GM18873 (cell line): ENCODE results near the gene DGLUCY.
"Not testable (repeated sequence)": the region's sequence is repeated elsewhere in the genome, so short reads cannot be mapped to it uniquely, and the experiment has no call there.

Experiments
- ATAC-seq: cut with Tn5 transposase; IDR thresholded peaks from one replicate; pipeline ENCODE4 v1.9.1; 2021; ENCODE audit warnings: mild to moderate bottlenecking, moderate library complexity, moderate number of reproducible peaks; ENCODE audit not compliant: unreplicated experiment, low FRiP score

Gene DGLUCY

DNA sequence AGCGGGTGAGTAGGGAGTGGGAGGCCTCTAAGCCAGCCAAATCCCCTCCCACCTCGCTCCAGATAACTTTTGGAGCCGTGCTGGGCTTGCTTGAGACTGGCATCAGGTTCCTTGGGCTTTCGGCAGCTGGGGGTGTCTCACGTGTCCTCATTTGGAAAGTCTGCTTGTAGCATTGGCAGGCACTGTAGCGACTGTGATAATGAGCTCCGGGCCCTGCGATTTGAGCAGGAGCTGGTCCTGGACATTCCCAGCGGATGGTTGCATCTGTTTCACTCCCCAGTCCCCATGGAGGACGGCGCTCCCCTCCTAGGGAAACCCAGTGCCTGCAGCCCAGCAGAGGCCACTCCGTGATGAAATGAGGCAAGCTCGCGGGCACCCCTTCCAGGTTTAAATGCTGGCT lies 49.4 kb downstream of the DGLUCY start:
- no peak for ATAC-seq

DNA sequence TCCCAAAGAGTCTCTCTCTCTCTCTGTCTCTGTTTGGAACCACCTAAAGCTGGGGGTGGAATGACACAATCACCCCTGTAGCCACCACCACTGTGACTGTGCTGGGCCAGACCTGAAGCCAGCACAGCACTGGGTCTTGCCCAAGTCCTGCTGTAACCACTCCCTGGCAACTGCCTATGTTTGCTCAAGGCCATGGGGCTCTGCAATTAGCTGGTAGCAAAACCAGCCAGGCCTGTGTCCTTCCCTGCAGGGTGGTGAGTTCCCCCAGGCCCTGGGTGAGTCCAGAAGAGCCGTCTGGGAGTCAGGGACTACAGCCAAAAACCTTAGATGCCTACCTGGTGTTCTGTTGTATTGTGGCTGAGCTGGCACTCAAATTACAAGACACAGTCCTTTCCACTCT lies 50.8 kb downstream of the DGLUCY start:
- no peak for ATAC-seq

DNA sequence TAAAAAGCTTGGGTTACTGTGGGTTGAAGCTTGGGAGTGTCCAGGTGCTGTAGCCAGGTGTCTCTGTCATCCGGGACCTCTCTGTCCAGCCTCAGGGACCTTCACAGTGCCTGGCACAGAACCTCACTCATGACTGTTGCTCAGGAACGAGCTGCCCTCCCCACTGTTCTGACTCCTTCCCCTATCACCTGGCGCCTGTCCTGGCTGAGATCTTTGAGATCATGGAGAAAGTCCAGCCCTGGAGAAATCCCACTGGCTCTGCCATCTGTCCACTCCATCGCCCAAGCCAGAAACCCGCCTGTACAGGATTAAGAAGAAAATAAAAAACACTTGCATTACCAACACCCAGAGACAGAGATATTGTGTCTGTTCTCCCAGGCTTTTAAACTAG lies 53.5 kb downstream of the DGLUCY start:
- ATAC-seq = no peak

DNA sequence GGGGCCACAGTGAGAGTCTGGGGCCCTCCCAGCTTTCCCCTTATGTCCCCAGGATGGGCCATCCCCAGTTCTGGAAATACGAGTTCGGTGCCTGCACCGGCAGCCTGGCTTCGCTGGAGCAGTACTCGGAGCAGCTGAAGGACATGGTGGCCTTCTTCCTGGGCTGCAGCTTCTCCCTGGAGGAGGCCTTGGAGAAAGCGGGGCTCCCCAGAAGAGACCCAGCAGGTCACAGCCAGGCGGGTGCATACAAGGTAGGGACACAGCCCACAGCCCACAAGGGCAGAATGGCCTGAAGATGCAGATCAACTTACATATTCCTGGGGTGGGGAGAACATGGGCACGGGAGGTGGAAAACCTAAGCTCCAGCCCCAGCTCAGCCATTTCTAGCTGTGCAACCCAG lies 56.1 kb downstream of the DGLUCY start:
- no peak for ATAC-seq

DNA sequence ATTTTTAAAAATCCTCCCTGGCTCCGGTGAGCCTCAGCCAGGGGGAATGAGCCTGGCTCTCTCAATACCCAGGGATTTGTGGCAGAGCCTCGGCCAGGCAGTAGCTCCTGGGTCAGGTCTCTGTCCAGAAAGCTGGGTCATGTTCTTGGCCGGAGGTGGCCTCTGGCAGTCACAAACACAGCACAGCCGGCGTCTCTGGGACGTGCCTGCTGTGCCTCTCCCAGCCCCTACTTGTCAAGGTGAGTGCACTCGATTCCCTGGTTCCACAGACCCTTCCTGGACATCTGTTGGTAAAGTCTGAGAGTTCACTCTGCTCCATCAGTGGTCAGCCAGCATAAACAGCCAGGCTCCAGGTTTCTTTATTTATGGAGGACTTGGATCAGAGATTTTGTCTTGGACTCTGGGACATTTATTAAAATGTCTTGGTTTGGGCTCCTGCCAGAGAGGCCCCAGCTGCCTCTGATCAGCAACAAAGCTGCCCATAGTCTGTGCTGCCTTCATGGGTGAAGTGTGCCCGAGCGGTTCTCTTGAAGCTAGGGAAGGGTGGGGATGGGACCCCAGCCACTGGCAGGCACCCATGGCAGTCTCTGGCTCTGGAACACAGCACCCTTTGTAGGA lies 56.7 kb downstream of the DGLUCY start:
- ATAC-seq = no peak

DNA sequence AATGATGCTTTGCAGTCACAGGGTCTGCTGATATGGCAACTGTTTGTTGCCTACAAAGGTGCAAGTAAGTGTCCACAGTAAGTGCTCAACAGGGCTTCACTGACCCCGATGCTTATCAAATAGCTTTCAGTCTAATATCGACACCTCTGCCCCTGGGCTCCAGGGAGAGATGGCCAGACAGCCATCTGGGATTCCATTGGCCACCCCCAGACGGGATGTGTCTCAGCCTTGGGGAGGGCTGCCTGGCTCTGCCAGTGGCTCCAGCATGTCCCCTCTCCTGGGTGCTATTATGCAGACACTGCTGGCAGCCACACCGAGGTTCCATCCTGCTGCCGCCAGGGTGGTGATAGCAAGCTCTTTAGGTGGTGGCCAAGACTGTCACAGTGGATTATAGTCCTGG lies 57.4 kb downstream of the DGLUCY start:
- ATAC-seq = no peak

DNA sequence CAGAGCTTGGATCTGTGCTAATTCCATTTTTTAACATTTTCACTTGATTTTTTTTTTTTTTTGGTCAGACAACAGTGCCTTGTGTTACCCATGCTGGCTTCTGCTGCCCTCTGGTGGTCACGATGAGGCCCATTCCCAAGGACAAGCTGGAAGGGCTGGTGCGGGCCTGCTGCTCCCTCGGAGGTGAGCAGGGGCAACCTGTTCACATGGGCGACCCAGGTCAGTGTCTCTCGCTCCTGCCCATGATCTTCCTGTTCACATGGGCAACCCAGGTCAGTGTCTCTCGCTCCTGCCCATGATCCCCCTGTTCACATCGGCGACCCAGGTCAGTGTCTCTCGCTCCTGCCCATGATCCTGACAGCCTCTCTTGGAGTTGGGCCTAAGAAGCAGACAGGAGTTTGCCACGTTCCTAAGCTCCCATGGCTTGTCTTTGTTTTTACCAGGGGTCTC lies 59.4 kb downstream of the DGLUCY start:
- ATAC-seq = no peak

DNA sequence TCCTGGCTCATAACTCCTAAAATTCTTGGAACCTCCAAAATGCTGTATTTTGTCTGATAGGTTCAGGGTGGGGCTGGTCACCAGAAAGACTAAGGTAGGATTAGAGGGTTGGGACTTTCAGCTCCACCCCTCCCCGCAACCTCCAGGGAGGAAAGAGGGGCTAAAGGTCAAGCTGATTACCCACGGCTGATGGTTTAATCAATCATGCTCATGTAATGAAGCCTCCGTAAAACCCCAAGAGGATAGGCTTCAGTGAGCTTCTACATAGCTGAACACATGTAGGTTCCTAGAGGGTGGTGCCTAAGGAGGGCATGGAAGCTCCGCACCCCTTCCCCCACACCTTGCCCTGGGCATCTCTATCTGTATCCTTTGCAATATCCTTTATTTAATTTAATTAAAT lies 60.0 kb downstream of the DGLUCY start:
- ATAC-seq = no peak

DNA sequence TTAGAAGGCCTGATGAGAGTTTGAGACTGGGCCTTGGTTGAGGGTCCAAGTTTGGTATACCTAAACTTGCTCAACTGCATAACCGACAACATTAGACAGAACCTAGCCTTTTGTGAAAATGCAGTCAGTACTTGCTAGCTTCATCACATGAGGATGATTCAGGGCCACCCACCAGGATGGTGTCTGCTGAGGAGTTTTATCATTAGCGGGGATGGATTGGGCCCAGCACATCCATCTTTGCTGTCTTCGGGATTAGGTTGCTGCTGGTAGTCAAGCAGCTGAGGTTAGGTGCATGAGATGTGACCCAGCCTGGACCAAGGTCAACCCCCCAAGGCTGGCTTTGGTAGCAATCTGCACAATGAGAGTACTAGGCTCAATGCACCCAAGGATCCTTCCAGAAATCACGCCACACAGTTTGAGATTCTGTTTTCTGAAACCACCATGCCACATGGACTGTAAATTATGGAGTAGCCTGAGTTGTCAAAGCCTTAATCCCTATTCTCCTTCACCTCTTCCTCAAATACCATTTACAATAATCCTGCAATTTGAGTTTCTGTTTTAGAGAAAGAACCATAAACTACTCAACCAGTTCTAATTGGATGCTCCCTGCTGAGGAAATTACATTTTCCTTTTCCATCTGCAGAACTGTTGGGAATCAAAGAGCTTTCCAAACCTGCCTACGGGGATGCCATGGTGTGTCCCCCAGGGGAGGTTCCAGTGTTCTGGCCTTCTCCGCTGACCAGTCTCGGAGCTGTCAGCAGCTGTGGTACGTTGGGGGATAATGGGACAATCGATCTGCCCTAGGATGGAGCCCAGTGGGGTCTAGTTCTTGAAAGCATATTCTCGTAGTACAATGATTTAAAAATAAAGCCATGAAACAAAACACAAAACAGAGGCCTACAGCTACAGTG lies 61.7 kb downstream of the DGLUCY start:
- no peak for ATAC-seq

DNA sequence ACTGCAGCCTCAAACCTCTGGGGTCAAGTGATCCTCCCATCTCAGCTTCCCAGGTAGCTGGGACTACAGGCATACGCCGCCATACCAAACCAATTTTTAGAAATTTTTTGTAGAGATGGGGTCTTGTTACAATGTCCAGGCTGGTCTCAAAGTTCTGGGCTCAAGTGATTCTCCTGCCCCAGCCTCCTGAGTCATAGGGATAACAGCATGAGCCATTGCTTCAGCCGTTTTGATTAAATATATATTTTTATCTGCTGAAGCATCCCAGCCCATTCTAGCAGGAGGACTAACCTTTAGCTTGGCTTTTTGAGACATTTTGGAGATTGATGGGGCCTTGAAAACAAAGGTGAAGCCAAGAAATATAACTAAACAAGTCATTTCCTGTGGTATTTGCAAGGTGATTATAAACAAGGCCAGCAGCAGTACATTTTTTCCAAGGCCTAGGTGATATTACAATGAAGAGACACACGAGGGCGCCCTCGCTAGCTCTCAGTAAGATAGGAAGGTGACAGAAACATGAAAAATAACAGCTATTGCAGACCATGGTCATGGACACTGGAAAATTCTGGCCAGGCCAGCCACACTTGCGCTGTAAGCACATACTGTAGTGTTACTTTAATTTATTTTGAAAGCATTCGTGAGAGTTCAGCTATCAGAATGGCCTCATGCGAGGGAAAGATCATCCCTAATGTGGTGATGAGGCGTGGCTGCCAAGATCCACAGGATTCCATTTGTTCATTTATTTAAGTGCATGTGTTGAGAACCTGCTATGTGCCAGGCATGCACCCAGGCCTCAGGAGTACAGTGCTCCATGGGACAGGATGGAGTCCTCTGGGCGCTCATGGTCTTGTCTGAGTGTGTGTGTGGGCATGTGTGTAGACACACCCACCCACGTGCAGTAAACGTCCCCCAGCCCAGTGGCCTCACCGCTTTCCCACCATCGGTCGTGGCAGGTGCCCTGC lies 63.5 kb downstream of the DGLUCY start:
- ATAC-seq = no peak

DNA sequence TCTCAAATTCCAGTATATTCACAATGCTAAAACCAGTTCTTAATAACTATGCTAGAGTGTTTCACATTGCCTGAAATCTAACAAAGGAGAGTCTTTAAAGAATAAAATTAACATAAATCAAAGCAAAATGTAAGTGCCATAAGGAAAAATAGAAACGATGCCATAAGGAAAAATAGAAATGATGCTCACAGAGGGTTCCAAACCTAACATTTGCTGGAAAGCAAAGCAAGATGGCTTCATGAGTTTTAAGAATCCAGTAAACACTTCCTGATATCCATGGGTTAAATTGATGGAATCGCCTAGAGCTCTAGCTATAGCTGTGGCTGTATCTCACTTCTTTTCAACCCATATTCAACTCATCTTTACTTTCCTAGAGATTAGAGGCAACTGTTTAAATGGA lies 66.7 kb downstream of the DGLUCY start:
- ATAC-seq = no peak

DNA sequence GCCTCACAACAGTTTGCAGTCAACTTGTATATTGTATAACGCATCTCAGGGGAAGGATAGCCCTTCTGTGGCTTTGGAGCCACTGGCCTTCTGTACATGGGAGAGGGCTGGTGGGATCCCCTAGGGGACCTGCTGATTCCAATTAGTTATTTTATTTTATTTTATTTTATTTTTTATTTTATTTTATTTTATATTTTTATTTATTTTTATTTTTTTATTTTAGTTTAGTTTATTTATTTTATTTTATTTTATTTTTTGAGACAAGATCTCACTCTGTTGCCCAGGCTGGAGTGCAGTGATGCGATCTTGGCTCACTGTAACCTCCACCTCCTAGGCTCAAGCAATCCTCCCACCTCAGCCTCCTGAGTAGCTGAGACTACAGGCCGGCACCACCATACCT lies 68.9 kb downstream of the DGLUCY start:
- not testable (repeated sequence) for ATAC-seq

DNA sequence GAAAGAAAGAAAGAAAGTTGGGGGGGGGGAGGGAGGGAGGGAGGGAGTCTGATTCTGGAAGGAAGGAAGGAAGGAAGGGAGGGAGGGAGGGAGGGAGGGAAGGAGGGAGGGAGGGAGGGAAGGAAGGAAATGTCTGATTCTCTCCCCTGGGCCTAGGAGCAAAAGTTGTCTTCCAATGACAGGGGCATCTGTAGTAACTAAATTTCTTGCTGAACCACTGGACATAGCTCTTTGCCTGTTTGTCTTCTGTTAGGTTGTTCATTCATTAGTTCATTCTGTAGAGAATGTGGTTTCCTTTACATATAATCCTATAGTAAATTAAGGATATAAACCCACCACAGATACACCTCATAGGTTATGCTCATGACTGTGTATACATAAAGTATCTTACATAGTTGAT lies 70.7 kb downstream of the DGLUCY start:
- ATAC-seq = no peak

DNA sequence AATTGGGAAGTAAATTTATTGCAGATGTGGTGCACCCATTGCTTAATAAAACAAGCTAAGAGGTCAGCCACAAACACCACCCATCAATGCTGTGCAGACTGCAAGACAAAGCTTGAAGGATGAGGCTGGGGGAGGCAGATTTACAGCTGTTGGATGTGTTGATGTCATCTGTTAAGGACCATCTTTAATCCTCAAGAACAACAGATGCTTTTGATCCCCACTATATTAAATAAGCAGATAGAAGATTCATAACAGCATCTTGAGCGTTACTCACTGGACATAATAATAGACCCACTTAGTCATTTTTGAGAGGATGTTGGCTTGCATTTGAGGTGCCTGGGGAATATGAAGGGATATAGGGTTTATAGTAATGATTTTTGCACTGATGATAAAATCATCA lies 71.8 kb downstream of the DGLUCY start:
- ATAC-seq = no peak

DNA sequence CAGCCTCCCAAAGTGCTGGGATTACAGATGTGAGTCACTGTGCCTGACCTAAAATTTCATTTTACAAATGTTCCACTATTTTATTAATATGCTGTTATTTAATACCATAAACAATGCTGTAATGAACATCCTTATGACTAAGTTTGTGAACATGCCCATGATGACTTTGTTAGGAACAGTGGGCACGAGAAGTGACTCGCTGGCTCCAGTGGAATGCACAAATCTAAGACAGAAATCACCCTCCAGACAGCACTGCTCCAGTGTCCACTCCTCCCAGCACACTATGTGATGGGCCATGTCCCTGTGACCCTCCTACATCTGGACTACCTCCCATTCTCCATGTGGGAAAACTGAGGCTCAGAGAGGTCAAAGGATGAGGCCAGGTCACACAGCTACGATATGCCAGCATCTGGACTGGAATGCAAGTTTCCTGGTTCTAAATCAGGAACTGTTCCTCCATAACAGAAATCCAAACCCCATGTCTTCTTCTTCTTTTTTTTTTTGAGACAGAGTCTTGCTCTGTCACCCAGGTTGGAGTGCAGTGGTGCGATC lies 72.7 kb downstream of the DGLUCY start:
- no peak for ATAC-seq

DNA sequence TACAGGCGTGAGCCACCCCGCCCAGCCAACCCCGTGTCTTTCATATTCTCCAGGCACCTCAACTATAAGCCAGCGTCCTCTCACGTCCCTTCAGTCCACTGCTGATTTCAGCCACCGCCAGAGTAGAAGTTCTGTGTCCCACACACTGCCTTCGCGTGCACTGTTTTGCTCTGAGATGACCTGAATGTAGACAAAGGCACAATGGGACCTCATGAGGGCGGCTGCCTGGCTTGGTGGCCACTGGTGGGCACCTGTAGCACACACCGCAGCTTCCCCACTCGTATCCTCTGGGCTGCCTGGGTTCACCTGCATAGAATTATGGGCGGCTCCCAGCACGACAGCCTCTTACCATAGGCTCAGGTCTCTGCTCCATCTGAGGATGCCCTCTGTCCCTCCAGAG lies 73.4 kb downstream of the DGLUCY start:
- no peak for ATAC-seq

DNA sequence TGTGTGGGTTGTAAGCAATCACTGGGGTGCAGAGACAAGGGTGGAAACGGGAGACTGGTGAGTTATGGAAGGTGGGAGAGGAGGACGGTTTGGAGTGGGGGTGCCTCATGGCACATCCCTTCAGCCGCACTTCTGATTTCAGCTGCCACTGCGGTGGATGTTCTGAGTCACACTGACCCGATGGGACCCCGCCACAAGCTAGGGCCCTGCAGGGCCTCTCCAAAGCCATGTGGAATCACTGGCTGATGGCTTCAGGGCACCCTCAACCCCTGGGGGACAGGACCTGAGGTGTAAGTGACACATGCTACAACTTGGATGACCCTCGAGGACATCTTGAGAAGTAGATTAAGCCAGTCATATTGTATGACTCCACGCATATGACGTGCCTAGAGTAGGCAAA lies 77.0 kb downstream of the DGLUCY start:
- ATAC-seq = no peak

DNA sequence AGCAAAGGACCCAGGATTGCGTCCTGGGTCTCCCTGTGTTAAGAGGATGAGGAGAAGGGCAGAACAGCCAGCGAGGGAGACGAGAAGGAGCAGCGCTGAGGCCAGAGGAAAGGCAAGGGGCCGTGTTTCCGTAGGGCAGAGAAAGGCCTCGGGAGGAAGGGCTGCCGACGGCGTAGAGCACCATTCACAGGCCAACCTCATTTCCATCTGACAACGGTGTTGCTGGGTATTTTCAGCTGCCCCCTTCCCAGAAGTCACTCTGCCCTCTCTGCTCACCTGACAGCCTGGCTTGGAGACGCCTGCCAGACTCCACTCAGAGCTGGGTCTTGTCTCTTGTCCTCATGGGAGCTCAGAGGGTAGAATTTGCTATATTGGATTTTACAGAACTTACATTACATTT lies 79.2 kb downstream of the DGLUCY start:
- ATAC-seq = no peak

DNA sequence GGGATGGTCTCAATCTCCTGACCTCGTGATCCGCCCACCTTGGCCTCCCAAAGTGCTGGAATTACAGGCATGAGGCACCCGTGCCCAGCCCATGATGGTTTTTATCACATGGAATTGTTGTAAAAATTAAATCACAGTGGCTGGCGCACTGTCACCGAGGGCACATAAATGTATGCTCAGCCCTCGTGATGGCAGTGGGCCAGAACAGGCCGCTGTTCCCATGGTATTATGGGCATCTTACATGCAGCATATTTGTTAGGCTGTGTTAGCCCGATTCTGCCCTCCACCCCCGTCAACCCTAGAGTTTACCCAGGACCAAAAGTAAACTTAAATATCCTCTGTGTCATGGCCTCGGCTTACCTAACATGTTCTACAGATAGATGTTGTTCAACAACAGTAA lies 82.0 kb downstream of the DGLUCY start:
- no peak for ATAC-seq

DNA sequence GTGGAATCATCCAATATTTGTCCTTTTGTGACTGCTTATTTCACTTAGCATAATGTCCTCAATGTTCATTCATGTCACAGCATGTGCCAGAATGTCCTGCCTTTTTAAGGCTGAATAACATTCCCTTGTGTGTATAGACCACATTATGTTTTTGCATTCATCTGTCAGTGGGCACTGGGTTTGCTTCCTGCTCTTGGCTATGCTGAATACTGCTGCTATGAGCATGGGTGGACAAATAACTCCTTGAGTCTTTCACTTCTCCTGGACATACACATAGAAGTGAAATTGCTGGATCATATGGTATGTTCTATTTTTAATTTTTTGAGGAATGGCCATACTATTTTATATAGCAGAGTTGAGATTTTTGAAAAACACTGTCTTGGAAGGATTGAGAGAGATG lies 83.8 kb downstream of the DGLUCY start:
- no peak for ATAC-seq

DNA sequence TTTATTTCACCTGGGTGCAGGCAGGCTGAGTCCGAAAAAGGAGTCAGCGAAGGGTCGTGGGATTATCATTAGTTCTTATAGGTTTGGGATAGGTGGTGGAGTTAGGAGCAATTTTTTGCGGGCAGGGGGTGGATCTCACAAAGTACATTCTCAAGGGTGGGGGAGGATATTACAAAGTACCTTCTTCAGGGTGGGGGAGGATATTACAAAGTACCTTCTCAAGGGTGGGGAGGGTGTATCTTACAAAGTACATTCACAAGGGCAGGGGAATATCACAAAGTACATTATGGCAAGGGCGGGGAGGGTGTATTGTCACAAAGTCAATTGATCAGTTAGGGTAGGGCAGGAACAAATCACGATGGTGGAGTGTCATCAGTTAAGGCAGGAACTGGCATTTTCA lies 86.9 kb downstream of the DGLUCY start:
- ATAC-seq = not testable (repeated sequence)
